Esophagus muscularis mucosa (tissue), 4 donors: Measurements from ENCODE around the gene CENPO. TPM values are rescaled to one million over a fixed set of nuclear protein-coding genes. Genes with fewer than 3 reads are reported as not detected.

Source experiments
- DNase-seq: peaks from one replicate; pipeline ENCODE4 v3.0.0-alpha.2; 2017; ENCODE audit errors: extremely low spot score
- H3K27ac ChIP-seq, 4 donors: fragments of 200-600 bp; sonication (generic); replicated peaks in 1 of 4; 1 replicate in 3 of 4; 2 replicates in 1 of 4; pipeline ENCODE4 v1.5.1; 2016 to 2019; ENCODE audit warnings: mild to moderate bottlenecking in 1 of 4
- H3K27me3 ChIP-seq, 4 donors: fragments of 200-600 bp; sonication (generic); one replicate each; pipeline versions ENCODE4 v1.5.1 to v1.6.0; 2016 to 2019
- H3K36me3 ChIP-seq, 4 donors: fragments of 200-600 bp; sonication (generic); one replicate each; pipeline ENCODE4 v1.5.1; 2016 to 2019
- H3K4me1 ChIP-seq, 4 donors: fragments of 200-600 bp; sonication (generic); one replicate each; pipeline ENCODE4 v1.5.1; 2016 to 2019
- H3K4me3 ChIP-seq, 4 donors: fragments of 200-600 bp; sonication (generic); 1 replicate in 2 of 4; 2 replicates in 2 of 4; pipeline ENCODE4 v1.5.1; 2016 to 2019; ENCODE audit warnings: mild to moderate bottlenecking in 4 of 4, moderate library complexity in 1 of 4
- H3K9me3 ChIP-seq, 4 donors: fragments of 200-600 bp; sonication (generic); 1 replicate in 3 of 4; 2 replicates in 1 of 4; pipeline ENCODE4 v1.5.1; 2016 to 2019
- CTCF ChIP-seq, 3 experiments: fragments of 200-600 bp in 2 of 3; fragments of 450-650 bp in 1 of 3; sonication (generic) in 2 of 3; IDR thresholded peaks; one replicate each; pipeline ENCODE4 v1.5.1; 2017 to 2019; ENCODE audit warnings: antibody characterized with exemption in 3 of 3, mild to moderate bottlenecking in 2 of 3, moderate library complexity in 1 of 3
- EP300 ChIP-seq: sonication (generic); formaldehyde crosslinking; IDR thresholded peaks from one replicate; pipeline ENCODE4 v1.6.1; 2017; ENCODE audit warnings: antibody characterized with exemption
- POLR2A ChIP-seq: fragments of 450-650 bp; IDR thresholded peaks from one replicate; pipeline ENCODE4 v1.6.1; 2017; ENCODE audit warnings: antibody characterized with exemption, moderate library complexity, mild to moderate bottlenecking, low read depth
- POLR2AphosphoS5 ChIP-seq, 2 donors: sonication (generic); formaldehyde crosslinking; IDR thresholded peaks; one replicate each; pipeline ENCODE4 v1.6.1; 2017; ENCODE audit warnings: antibody characterized with exemption in 2 of 2
- WGBS: methylation state at CpG from one replicate; pipeline ENCODE4 v1.1.5; 2018; 5-methylcytosine and 5-hydroxymethylcytosine counted together
- intact Hi-C: fragments of 100-400 bp; cut with DNase I; formaldehyde crosslinking; loops from one replicate; pipeline ENCODE4 v1.15.1; 2023
- total RNA-seq, 4 donors: library from RNA; depleted of rRNA; stranded (reverse); fragments of >200 nt; gene quantifications; one replicate each; pipeline versions ENCODE4 v1.1.0 to v1.2.1, GENCODE V29; 2016

The CENPO gene
- total RNA-seq, 4 donors from 2014 or later, result 1.2 to 2.7 (median 1.4) TPM

- Histone ChIP-seq H3K4me3 (no peak overlapping the region), H3K27me3 (no peaks in the 10 kb centered on the region), H3K4me1 (no peaks in the 10 kb centered on the region), H3K27ac (no peak overlapping the region), H3K36me3 (peaks cover 3 to 31% (median 20%) of the 10 kb centered on the region in 4 donors), H3K9me3 (no peaks in the 10 kb centered on the region)
- DNase-seq, result no peak
- TF ChIP-seq EP300 (no peak), POLR2A (no peak), CTCF (IDR thresholded peaks at IDR 0.05) (no peak), POLR2AphosphoS5 (IDR thresholded peaks at IDR 0.05) (no peak)
- intact Hi-C loops, result no loop called here
- 97% methylated on average over 4 of the region's 4 CpGs for WGBS
Measured at GRCh38 chr2:24815171-24815570, 21.9 kb downstream of the CENPO start.

- 87% methylated on average over 6 of the region's 6 CpGs for WGBS
- Histone ChIP-seq H3K27me3 (no peaks in the 10 kb centered on the region), H3K9me3 (no peaks in the 10 kb centered on the region), H3K4me1 (no peaks in the 10 kb centered on the region), H3K27ac (no peak overlapping the region), H3K36me3 (peaks cover 5 to 43% (median 31%) of the 10 kb centered on the region in 4 donors), H3K4me3 (no peak overlapping the region)
- intact Hi-C loops, result no loop called here
- no peak for TF ChIP-seq POLR2A
- DNase-seq, result no peak
Measured at GRCh38 chr2:24816404-24816803, 23.2 kb downstream of the CENPO start.

GRCh38 chr2:24816884-24817283 is 23.7 kb downstream of the CENPO start:
- no peaks in the 10 kb centered on the region for H3K27me3 ChIP-seq
- 49% methylated on average over 4 of the region's 4 CpGs for WGBS
- no peak overlapping the region for H3K4me3 ChIP-seq
- intact Hi-C loops, result no loop called here
- H3K36me3 ChIP-seq, result peaks cover 5 to 48% (median 36%) of the 10 kb centered on the region in 4 donors
- H3K27ac ChIP-seq, result no peak overlapping the region
- H3K4me1 ChIP-seq, result no peaks in the 10 kb centered on the region
- no peaks in the 10 kb centered on the region for H3K9me3 ChIP-seq
- DNase-seq, result no peak
- TF ChIP-seq EP300, result no peak
- no peak for TF ChIP-seq POLR2AphosphoS5 (IDR thresholded peaks at IDR 0.05)
- no peak for TF ChIP-seq CTCF (IDR thresholded peaks at IDR 0.05)
- no peak for TF ChIP-seq POLR2A

- peaks cover 5 to 61% (median 45%) of the 10 kb centered on the region in 4 donors for H3K36me3 ChIP-seq
- intact Hi-C loops, result no loop called here
- no peaks in the 10 kb centered on the region for H3K4me1 ChIP-seq
- H3K27me3 ChIP-seq, result no peaks in the 10 kb centered on the region
- WGBS, result 70% methylated on average over 9 of the region's 9 CpGs
- no peaks in the 10 kb centered on the region for H3K9me3 ChIP-seq
- no peak for DNase-seq
- no peak overlapping the region for H3K27ac ChIP-seq
- no peak overlapping the region for H3K4me3 ChIP-seq
- no peak for TF ChIP-seq POLR2A
- TF ChIP-seq CTCF (IDR thresholded peaks at IDR 0.05), result no peak
- TF ChIP-seq EP300, result no peak
- TF ChIP-seq POLR2AphosphoS5 (IDR thresholded peaks at IDR 0.05), result no peak
Measured at GRCh38 chr2:24818721-24819167, 25.5 kb downstream of the CENPO start.

GRCh38 chr2:24819442-24820174 is 26.4 kb downstream of the CENPO start:
- Histone ChIP-seq H3K27me3 (no peaks in the 10 kb centered on the region), H3K4me3 (no peak overlapping the region), H3K4me1 (no peaks in the 10 kb centered on the region), H3K27ac (no peak overlapping the region), H3K36me3 (peaks cover 5 to 67% (median 45%) of the 10 kb centered on the region in 4 donors), H3K9me3 (no peaks in the 10 kb centered on the region)
- 91% methylated on average over 17 of the region's 21 CpGs for WGBS
- TF ChIP-seq CTCF (IDR thresholded peaks at IDR 0.05) (no peak), EP300 (no peak), POLR2A (no peak), POLR2AphosphoS5 (IDR thresholded peaks at IDR 0.05) (no peak)
- intact Hi-C loops, result no loop called here
- DNase-seq, result no peak
